Liver (tissue), 9 donors: ENCODE measurements around the gene FMN1. TPM values are rescaled to one million over a fixed set of nuclear protein-coding genes. Genes with fewer than 3 reads are reported as not detected.

ENCODE experiments used
- DNase-seq: peaks from one replicate; pipeline ENCODE4 v3.0.0-alpha.2; 2017; ENCODE audit warnings: low spot score
- H3K27ac ChIP-seq, 2 donors: one replicate each; pipeline ENCODE4 v1.7.0; 2013; ENCODE audit warnings: inconsistent platforms in 2 of 2, low read length in 2 of 2, control low read depth in 1 of 2, low read depth in 1 of 2, mild to moderate bottlenecking in 1 of 2
- H3K27me3 ChIP-seq, 4 donors: one replicate each; pipeline versions ENCODE4 v1.6.1 to v1.7.0; 2013; ENCODE audit warnings: low read length in 3 of 4, inconsistent platforms in 1 of 4, mild to moderate bottlenecking in 1 of 4, moderate library complexity in 1 of 4; ENCODE audit not compliant: control insufficient read depth in 4 of 4, insufficient read depth in 4 of 4
- H3K36me3 ChIP-seq, 4 donors: one replicate each; pipeline versions ENCODE4 v1.6.1 to v1.7.0; 2013; ENCODE audit warnings: low read length in 3 of 4, mild to moderate bottlenecking in 3 of 4, low read depth in 1 of 4, moderate library complexity in 1 of 4; ENCODE audit not compliant: control insufficient read depth in 4 of 4, insufficient read depth in 3 of 4
- H3K4me1 ChIP-seq, 4 donors: one replicate each; pipeline versions ENCODE4 v1.6.1 to v1.7.0; 2013; ENCODE audit warnings: low read length in 3 of 4, mild to moderate bottlenecking in 3 of 4, moderate library complexity in 1 of 4; ENCODE audit not compliant: control insufficient read depth in 4 of 4, insufficient read depth in 4 of 4
- H3K4me3 ChIP-seq, 3 donors: one replicate each; pipeline versions ENCODE4 v1.6.1 to v1.7.0; 2013; ENCODE audit warnings: low read length in 3 of 3, control low read depth in 1 of 3, low read depth in 1 of 3, mild to moderate bottlenecking in 1 of 3
- H3K9ac ChIP-seq, 2 donors: one replicate each; pipeline ENCODE4 v1.7.0; 2013; ENCODE audit warnings: low read length in 2 of 2, mild to moderate bottlenecking in 2 of 2, moderate library complexity in 2 of 2, control low read depth in 1 of 2, low read depth in 1 of 2
- H3K9me3 ChIP-seq, 4 donors: one replicate each; pipeline versions ENCODE4 v1.6.1 to v1.7.0; 2013; ENCODE audit warnings: low read length in 3 of 4; ENCODE audit not compliant: control insufficient read depth in 4 of 4
- EGR1 ChIP-seq, 2 donors: IDR thresholded peaks; 2 replicates each; pipeline ENCODE4 v1.6.1; 2016 to 2018; ENCODE audit warnings: antibody characterized with exemption in 2 of 2, low read depth in 2 of 2
- FOXA1 ChIP-seq: IDR thresholded peaks from 2 replicates; pipeline ENCODE4 v1.6.1; 2016; ENCODE audit warnings: antibody characterized with exemption
- FOXA2 ChIP-seq: IDR thresholded peaks from 2 replicates; pipeline ENCODE4 v1.6.1; 2016; ENCODE audit warnings: antibody characterized with exemption
- GABPA ChIP-seq, 2 donors: IDR thresholded peaks in 1 of 2; conservative IDR thresholded peaks in 1 of 2; 2 replicates each; pipeline ENCODE4 v1.6.1; 2016; ENCODE audit warnings: antibody characterized with exemption in 2 of 2, mild to moderate bottlenecking in 1 of 2, moderate library complexity in 1 of 2
- HNF4A ChIP-seq, 2 donors: conservative IDR thresholded peaks; 2 replicates each; pipeline ENCODE4 v1.6.1; 2016; ENCODE audit warnings: antibody characterized with exemption in 2 of 2, mild to moderate bottlenecking in 2 of 2
- HNF4G ChIP-seq: IDR thresholded peaks from 2 replicates; pipeline ENCODE4 v1.6.1; 2016; ENCODE audit warnings: antibody characterized with exemption
- JUND ChIP-seq, 2 donors: IDR thresholded peaks; 2 replicates each; pipeline ENCODE4 v1.6.1; 2016; ENCODE audit warnings: antibody characterized with exemption in 2 of 2
- NR2F2 ChIP-seq: IDR thresholded peaks from 2 replicates; pipeline ENCODE4 v1.6.1; 2016; ENCODE audit warnings: antibody characterized with exemption
- RAD21 ChIP-seq, 2 donors: IDR thresholded peaks; 2 replicates each; pipeline ENCODE4 v1.6.1; 2016; ENCODE audit warnings: antibody characterized with exemption in 2 of 2, mild to moderate bottlenecking in 2 of 2
- RXRA ChIP-seq, 2 donors: IDR thresholded peaks; 2 replicates each; pipeline ENCODE4 v1.6.1; 2017 to 2018; ENCODE audit warnings: antibody characterized with exemption in 2 of 2, mild to moderate bottlenecking in 1 of 2
- SP1 ChIP-seq: IDR thresholded peaks from 2 replicates; pipeline ENCODE4 v1.6.1; 2018; ENCODE audit warnings: antibody characterized with exemption, mild to moderate bottlenecking
- TAF1 ChIP-seq: conservative IDR thresholded peaks from 2 replicates; pipeline ENCODE4 v1.6.1; 2016; ENCODE audit warnings: antibody characterized with exemption, mild to moderate bottlenecking
- YY1 ChIP-seq: IDR thresholded peaks from 2 replicates; pipeline ENCODE4 v1.6.1; 2016; ENCODE audit warnings: antibody characterized with exemption, mild to moderate bottlenecking
- polyA plus RNA-seq, 2 donors: library from polyadenylated mRNA; stranded (reverse) in 1 of 2; unstranded in 1 of 2; fragments of 200-250 nt in 1 of 2; fragments of >200 nt in 1 of 2; fragmentation: Nextera tagmentation in 1 of 2; extraction: Ambion mirVana in 1 of 2; gene quantifications; one replicate each; pipeline versions ENCODE4 v1.2.1 to v1.2.3, GENCODE V29; 2013 to 2015
- total RNA-seq, 2 donors: library from RNA; depleted of rRNA; stranded (reverse); fragments of >200 nt; gene quantifications; one replicate each; pipeline ENCODE4 v1.2.3, GENCODE V29; 2014
- TF ChIP-seq, protein P1 (sequence below): IDR thresholded peaks from 2 replicates; pipeline ENCODE4 v1.6.1; 2016; ENCODE audit warnings: antibody characterized with exemption, mild to moderate bottlenecking
- TF ChIP-seq, protein P2 (sequence below): IDR thresholded peaks from 2 replicates; pipeline ENCODE4 v1.6.1; 2016; ENCODE audit warnings: antibody characterized with exemption
- TF ChIP-seq, protein P3 (sequence below): IDR thresholded peaks from 2 replicates; pipeline ENCODE4 v1.6.1; 2016; ENCODE audit warnings: antibody characterized with exemption
- TF ChIP-seq, protein P4 (sequence below): fragments of 150-350 bp; IDR thresholded peaks from 2 replicates; pipeline ENCODE4 v1.5.1; 2017; ENCODE audit warnings: improper control_type of control experiment, low read depth, low read length; ENCODE audit not compliant: missing input control
- TF ChIP-seq, protein P5 (sequence below): IDR thresholded peaks from 2 replicates; pipeline ENCODE4 v1.6.1; 2016; ENCODE audit warnings: antibody characterized with exemption
- donor health status: healthy.
- donor health status: healthy.
- donor health status: healthy.
- donor health status: healthy.
- donor health status: healthy.

FMN1 gene
- total and polyA plus RNA-seq, 4 donors: 0.21 to 5.4 (median 0.53) TPM

GRCh38 chr15:32880642-32881041 lies 313.9 kb downstream of the FMN1 start:
- TF ChIP-seq SP1 (no peak), FOXA2 (no peak), FOXA1 (no peak), YY1 (no peak), RAD21 (IDR thresholded peaks at IDR 0.05) (no peak), GABPA (IDR thresholded peaks at IDR 0.05 in 1 of 2, conservative IDR thresholded peaks at IDR 0.05 in 1 of 2) (no peak), EGR1 (IDR thresholded peaks at IDR 0.05; ENCODE audit: low read depth in 2 of 2) (no peak), RXRA (IDR thresholded peaks at IDR 0.05) (no peak), TAF1 (no peak), JUND (IDR thresholded peaks at IDR 0.05) (no peak), HNF4G (no peak), HNF4A (conservative IDR thresholded peaks at IDR 0.05) (no peak), NR2F2 (no peak)
- TF ChIP-seq, protein P1, sequence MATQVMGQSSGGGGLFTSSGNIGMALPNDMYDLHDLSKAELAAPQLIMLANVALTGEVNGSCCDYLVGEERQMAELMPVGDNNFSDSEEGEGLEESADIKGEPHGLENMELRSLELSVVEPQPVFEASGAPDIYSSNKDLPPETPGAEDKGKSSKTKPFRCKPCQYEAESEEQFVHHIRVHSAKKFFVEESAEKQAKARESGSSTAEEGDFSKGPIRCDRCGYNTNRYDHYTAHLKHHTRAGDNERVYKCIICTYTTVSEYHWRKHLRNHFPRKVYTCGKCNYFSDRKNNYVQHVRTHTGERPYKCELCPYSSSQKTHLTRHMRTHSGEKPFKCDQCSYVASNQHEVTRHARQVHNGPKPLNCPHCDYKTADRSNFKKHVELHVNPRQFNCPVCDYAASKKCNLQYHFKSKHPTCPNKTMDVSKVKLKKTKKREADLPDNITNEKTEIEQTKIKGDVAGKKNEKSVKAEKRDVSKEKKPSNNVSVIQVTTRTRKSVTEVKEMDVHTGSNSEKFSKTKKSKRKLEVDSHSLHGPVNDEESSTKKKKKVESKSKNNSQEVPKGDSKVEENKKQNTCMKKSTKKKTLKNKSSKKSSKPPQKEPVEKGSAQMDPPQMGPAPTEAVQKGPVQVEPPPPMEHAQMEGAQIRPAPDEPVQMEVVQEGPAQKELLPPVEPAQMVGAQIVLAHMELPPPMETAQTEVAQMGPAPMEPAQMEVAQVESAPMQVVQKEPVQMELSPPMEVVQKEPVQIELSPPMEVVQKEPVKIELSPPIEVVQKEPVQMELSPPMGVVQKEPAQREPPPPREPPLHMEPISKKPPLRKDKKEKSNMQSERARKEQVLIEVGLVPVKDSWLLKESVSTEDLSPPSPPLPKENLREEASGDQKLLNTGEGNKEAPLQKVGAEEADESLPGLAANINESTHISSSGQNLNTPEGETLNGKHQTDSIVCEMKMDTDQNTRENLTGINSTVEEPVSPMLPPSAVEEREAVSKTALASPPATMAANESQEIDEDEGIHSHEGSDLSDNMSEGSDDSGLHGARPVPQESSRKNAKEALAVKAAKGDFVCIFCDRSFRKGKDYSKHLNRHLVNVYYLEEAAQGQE: no peak
- TF ChIP-seq, protein P2, sequence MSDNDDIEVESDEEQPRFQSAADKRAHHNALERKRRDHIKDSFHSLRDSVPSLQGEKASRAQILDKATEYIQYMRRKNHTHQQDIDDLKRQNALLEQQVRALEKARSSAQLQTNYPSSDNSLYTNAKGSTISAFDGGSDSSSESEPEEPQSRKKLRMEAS: no peak
- TF ChIP-seq, protein P3, sequence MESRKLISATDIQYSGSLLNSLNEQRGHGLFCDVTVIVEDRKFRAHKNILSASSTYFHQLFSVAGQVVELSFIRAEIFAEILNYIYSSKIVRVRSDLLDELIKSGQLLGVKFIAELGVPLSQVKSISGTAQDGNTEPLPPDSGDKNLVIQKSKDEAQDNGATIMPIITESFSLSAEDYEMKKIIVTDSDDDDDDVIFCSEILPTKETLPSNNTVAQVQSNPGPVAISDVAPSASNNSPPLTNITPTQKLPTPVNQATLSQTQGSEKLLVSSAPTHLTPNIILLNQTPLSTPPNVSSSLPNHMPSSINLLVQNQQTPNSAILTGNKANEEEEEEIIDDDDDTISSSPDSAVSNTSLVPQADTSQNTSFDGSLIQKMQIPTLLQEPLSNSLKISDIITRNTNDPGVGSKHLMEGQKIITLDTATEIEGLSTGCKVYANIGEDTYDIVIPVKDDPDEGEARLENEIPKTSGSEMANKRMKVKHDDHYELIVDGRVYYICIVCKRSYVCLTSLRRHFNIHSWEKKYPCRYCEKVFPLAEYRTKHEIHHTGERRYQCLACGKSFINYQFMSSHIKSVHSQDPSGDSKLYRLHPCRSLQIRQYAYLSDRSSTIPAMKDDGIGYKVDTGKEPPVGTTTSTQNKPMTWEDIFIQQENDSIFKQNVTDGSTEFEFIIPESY: no peak
- TF ChIP-seq, protein P4, sequence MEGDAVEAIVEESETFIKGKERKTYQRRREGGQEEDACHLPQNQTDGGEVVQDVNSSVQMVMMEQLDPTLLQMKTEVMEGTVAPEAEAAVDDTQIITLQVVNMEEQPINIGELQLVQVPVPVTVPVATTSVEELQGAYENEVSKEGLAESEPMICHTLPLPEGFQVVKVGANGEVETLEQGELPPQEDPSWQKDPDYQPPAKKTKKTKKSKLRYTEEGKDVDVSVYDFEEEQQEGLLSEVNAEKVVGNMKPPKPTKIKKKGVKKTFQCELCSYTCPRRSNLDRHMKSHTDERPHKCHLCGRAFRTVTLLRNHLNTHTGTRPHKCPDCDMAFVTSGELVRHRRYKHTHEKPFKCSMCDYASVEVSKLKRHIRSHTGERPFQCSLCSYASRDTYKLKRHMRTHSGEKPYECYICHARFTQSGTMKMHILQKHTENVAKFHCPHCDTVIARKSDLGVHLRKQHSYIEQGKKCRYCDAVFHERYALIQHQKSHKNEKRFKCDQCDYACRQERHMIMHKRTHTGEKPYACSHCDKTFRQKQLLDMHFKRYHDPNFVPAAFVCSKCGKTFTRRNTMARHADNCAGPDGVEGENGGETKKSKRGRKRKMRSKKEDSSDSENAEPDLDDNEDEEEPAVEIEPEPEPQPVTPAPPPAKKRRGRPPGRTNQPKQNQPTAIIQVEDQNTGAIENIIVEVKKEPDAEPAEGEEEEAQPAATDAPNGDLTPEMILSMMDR: no peak
- TF ChIP-seq, protein P5, sequence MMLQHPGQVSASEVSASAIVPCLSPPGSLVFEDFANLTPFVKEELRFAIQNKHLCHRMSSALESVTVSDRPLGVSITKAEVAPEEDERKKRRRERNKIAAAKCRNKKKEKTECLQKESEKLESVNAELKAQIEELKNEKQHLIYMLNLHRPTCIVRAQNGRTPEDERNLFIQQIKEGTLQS: no peak

More at GRCh38 chr15:32880642-32881041, 313.9 kb downstream of the FMN1 start:
- H3K27ac ChIP-seq: no peak overlapping the region
- no peaks in the 10 kb centered on the region for H3K4me1 ChIP-seq
- no peak overlapping the region for H3K4me3 ChIP-seq
- H3K9ac ChIP-seq: no peak overlapping the region
- no peak for DNase-seq
- no peaks in the 10 kb centered on the region for H3K36me3 ChIP-seq
- H3K9me3 ChIP-seq: no peaks in the 10 kb centered on the region
- peaks cover 0 to 2% (median 0%) of the 10 kb centered on the region in 4 donors for H3K27me3 ChIP-seq
